HepG2 (cell line): Measurements from ENCODE around the gene RAD18. TPM values are rescaled to one million over a fixed set of nuclear protein-coding genes. Genes with fewer than 3 reads are reported as not detected.

Source experiments
- ATAC-seq: fragments of 200-7000 bp; cut with Tn5 transposase; 3 replicates; pipeline ENCODE4 v1.9.1; 2020; ENCODE audit warnings: mild to moderate bottlenecking, moderate library complexity
- BruUV-seq: library from RNA; stranded (reverse); fragments of 400-500 nt; replicated peaks from 2 replicates; lab custom pipeline; 2021; lab: Mats Ljungman, UMichigan
- CTCF ChIA-PET: fragments of 300-600 bp; formaldehyde crosslinking; extraction: SDS; loops from one replicate; lab custom pipeline; 2021; ENCODE audit warnings: low total read pairs, inconsistent platforms, low intra/inter-chr PET ratio; lab: Yijun Ruan, JAX
- POLR2A ChIA-PET: fragments of 350-600 bp; sonication (Branson Sonifier 250); formaldehyde crosslinking; loops from one replicate; lab custom pipeline; 2020; ENCODE audit warnings: antibody characterized with exemption, inconsistent platforms; lab: Yijun Ruan, JAX
- DNase-seq: peaks from one replicate; pipeline ENCODE4 v3.0.0-alpha.2; 2015; ENCODE audit warnings: low spot score
- FAIRE-seq: peaks from 3 replicates; lab custom pipeline; 2011; peaks lifted over from hg19 to GRCh38; lab: Jason Lieb, UNC
- H2AFZ ChIP-seq: one replicate; pipeline ENCODE4 v1.6.1; 2011; ENCODE audit warnings: low read length, inconsistent platforms
- H3K27ac ChIP-seq: fragments of 300-600 bp; 3 replicates; pipeline ENCODE4 v1.8.0; 2011; ENCODE audit warnings: mixed run types, mild to moderate bottlenecking, mixed read lengths, low read length, inconsistent platforms; ENCODE audit not compliant: insufficient read depth; ENCODE audit errors: extremely low read length
- H3K27me3 ChIP-seq, 2 experiments: fragments of 200-600 bp in 1 of 2; 2 replicates in 1 of 2; 3 replicates in 1 of 2; pipeline versions ENCODE4 v1.6.0 to v1.8.0; 2011; ENCODE audit warnings: low read length in 2 of 2, mild to moderate bottlenecking in 2 of 2, moderate library complexity in 2 of 2, inconsistent platforms in 1 of 2; ENCODE audit not compliant: insufficient read depth in 2 of 2, control insufficient read depth in 1 of 2
- H3K36me3 ChIP-seq, 2 experiments: fragments of 200-600 bp in 1 of 2; replicated peaks in 1 of 2; 2 replicates in 1 of 2; 3 replicates in 1 of 2; pipeline versions ENCODE4 v1.5.1 to v1.8.0; 2011; ENCODE audit warnings: low read length in 2 of 2, inconsistent platforms in 1 of 2; ENCODE audit not compliant: insufficient read depth in 2 of 2, control insufficient read depth in 1 of 2
- H3K4me1 ChIP-seq: 2 replicates; pipeline ENCODE4 v1.5.1; 2012; ENCODE audit warnings: low read length, inconsistent platforms; ENCODE audit not compliant: insufficient read depth
- H3K4me2 ChIP-seq: 2 replicates; pipeline ENCODE4 v1.6.0; 2011; ENCODE audit warnings: low read depth, low read length, inconsistent platforms
- H3K4me3 ChIP-seq, 3 experiments: fragments of 200-600 bp in 1 of 3; sonication (generic), shearing (Covaris generic) in 1 of 3; replicated peaks in 1 of 3; 2 replicates each; pipeline ENCODE4 v1.5.1; 2011 to 2016; ENCODE audit warnings: low read length in 3 of 3, inconsistent platforms in 2 of 3, low read depth in 2 of 3, mild to moderate bottlenecking in 2 of 3, control low read depth in 1 of 3, mixed read lengths in 1 of 3; ENCODE audit not compliant: insufficient read depth in 1 of 3
- H3K79me2 ChIP-seq: one replicate; pipeline ENCODE4 v1.6.1; 2011; ENCODE audit warnings: low read length, inconsistent platforms; ENCODE audit not compliant: insufficient read depth
- H3K9ac ChIP-seq: 2 replicates; pipeline ENCODE4 v1.6.0; 2011; ENCODE audit warnings: mild to moderate bottlenecking, low read depth, low read length, inconsistent platforms; ENCODE audit not compliant: insufficient read depth
- H3K9me3 ChIP-seq: 2 replicates; pipeline ENCODE4 v1.5.1; 2012; ENCODE audit warnings: mild to moderate bottlenecking, low read length
- H4K20me1 ChIP-seq: 2 replicates; pipeline ENCODE4 v1.6.0; 2011; ENCODE audit warnings: inconsistent platforms, mild to moderate bottlenecking, low read length, moderate library complexity; ENCODE audit not compliant: insufficient read depth
- CHD4 ChIP-seq: fragments of 200-600 bp; sonication (generic); IDR thresholded peaks from 2 replicates; pipeline ENCODE4 v1.7.0; 2017; ENCODE audit warnings: mild to moderate bottlenecking, low read length, borderline replicate concordance
- CREM ChIP-seq, 2 experiments: sonication (generic) in 1 of 2; formaldehyde crosslinking in 1 of 2; IDR thresholded peaks; 2 replicates each; pipeline versions ENCODE4 v1.4.0 to v1.6.1; 2016 to 2020; ENCODE audit warnings: antibody characterized with exemption in 1 of 2, mild to moderate bottlenecking in 1 of 2, missing genetic modification reagents in 1 of 2
- GFI1 ChIP-seq: sonication (generic); formaldehyde crosslinking; IDR thresholded peaks from 2 replicates; pipeline ENCODE4 v1.5.0; 2020; ENCODE audit warnings: missing genetic modification reagents, mild to moderate bottlenecking, borderline replicate concordance
- HNF4G ChIP-seq, 2 experiments: sonication (generic) in 1 of 2; formaldehyde crosslinking in 1 of 2; IDR thresholded peaks; 2 replicates each; pipeline versions ENCODE4 v1.4.0 to v1.6.1; 2011 to 2020; ENCODE audit warnings: borderline replicate concordance in 2 of 2, low read depth in 2 of 2, mild to moderate bottlenecking in 2 of 2, low read length in 1 of 2, missing genetic modification reagents in 1 of 2, moderate library complexity in 1 of 2
- KDM1A ChIP-seq: IDR thresholded peaks from 2 replicates; pipeline ENCODE4 v1.6.1; 2016; ENCODE audit warnings: missing compliant biosample characterization
- RCOR2 ChIP-seq: IDR thresholded peaks from 2 replicates; pipeline ENCODE4 v1.6.1; 2016; ENCODE audit warnings: missing biosample characterization, missing genetic modification reagents
- REXO4 ChIP-seq: sonication (generic); formaldehyde crosslinking; IDR thresholded peaks from 2 replicates; pipeline ENCODE4 v1.8.0; 2022; ENCODE audit warnings: missing genetic modification reagents, mild to moderate bottlenecking, borderline replicate concordance
- SALL1 ChIP-seq: sonication (generic); formaldehyde crosslinking; IDR thresholded peaks from 2 replicates; pipeline ENCODE4 v1.8.0; 2022; ENCODE audit warnings: mild to moderate bottlenecking, missing genetic modification reagents
- ZKSCAN5 ChIP-seq: sonication (generic); formaldehyde crosslinking; IDR thresholded peaks from 2 replicates; pipeline ENCODE4 v1.5.1; 2020; ENCODE audit warnings: mild to moderate bottlenecking, missing genetic modification reagents
- ZMYM3 ChIP-seq: sonication (generic); formaldehyde crosslinking; IDR thresholded peaks from 2 replicates; pipeline ENCODE4 v1.5.1; 2020; ENCODE audit warnings: mild to moderate bottlenecking, missing genetic modification reagents
- ZNF335 ChIP-seq: sonication (generic); formaldehyde crosslinking; IDR thresholded peaks from 2 replicates; pipeline ENCODE4 v1.4.0; 2020; ENCODE audit warnings: missing genetic modification reagents
- ZNF629 ChIP-seq: sonication (generic); formaldehyde crosslinking; conservative IDR thresholded peaks from 2 replicates; pipeline ENCODE4 v1.5.0; 2020; ENCODE audit warnings: missing genetic modification reagents
- ZNF749 ChIP-seq: sonication (generic); formaldehyde crosslinking; IDR thresholded peaks from 2 replicates; pipeline ENCODE4 v1.8.0; 2022; ENCODE audit warnings: mild to moderate bottlenecking, missing genetic modification reagents, moderate library complexity, borderline replicate concordance
- ZSCAN25 ChIP-seq: sonication (generic); formaldehyde crosslinking; IDR thresholded peaks from 2 replicates; pipeline ENCODE4 v1.8.0; 2022; ENCODE audit warnings: mild to moderate bottlenecking, missing genetic modification reagents
- WGBS: methylation state at CpG from one replicate; pipeline ENCODE4 v1.1.6; 2017; ENCODE audit warnings: low lambda C conversion rate; 5-methylcytosine and 5-hydroxymethylcytosine counted together
- in situ Hi-C: cut with HindIII; loops from 2 replicates; pipeline ENCODE4 v1.10.0; 2017; ENCODE audit warnings: low pct_unique_long_range_greater_than_20kb; ENCODE audit not compliant: extremely low pct_ligation_motif_present
- intact Hi-C: fragments of 100-400 bp; cut with micrococcal nuclease; formaldehyde crosslinking; loops from one replicate; pipeline ENCODE4 v1.10.0; 2022; ENCODE audit not compliant: unreplicated experiment
- polyA plus RNA-seq, 8 experiments: library from polyadenylated mRNA; depleted of rRNA in 3 of 8; stranded (reverse) in 7 of 8; unstranded in 1 of 8; fragments of >200 nt; fragmentation: Illumina TruSeq in 4 of 8; extraction: Trizol in 4 of 8; gene quantifications; 2 replicates each; pipeline versions ENCODE4 v1.2.1 to v1.2.3, GENCODE V29; 2011 to 2016; ENCODE audit warnings: low read depth in 4 of 8, missing spikeins in 1 of 8, mixed read lengths in 1 of 8; ENCODE audit not compliant: insufficient read depth in 1 of 8
- total RNA-seq, 5 experiments: library from RNA; depleted of rRNA; stranded (reverse); fragments of >200 nt; fragmentation: Illumina TruSeq; extraction: Trizol; gene quantifications; 2 replicates each; pipeline ENCODE4 v1.2.3, GENCODE V29; 2016; ENCODE audit warnings: low read depth in 1 of 5
- TF ChIP-seq, protein P1 (sequence below): sonication (generic); formaldehyde crosslinking; IDR thresholded peaks from 2 replicates; pipeline ENCODE4 v1.4.0; 2020; ENCODE audit warnings: mild to moderate bottlenecking, missing genetic modification reagents

Gene RAD18
- total and polyA plus RNA-seq, 2 of the 13 experiments (the other 11 are each of a cell fraction or from before 2014, with no cell fraction given) = 5.9 to 20.7 TPM

DNA sequence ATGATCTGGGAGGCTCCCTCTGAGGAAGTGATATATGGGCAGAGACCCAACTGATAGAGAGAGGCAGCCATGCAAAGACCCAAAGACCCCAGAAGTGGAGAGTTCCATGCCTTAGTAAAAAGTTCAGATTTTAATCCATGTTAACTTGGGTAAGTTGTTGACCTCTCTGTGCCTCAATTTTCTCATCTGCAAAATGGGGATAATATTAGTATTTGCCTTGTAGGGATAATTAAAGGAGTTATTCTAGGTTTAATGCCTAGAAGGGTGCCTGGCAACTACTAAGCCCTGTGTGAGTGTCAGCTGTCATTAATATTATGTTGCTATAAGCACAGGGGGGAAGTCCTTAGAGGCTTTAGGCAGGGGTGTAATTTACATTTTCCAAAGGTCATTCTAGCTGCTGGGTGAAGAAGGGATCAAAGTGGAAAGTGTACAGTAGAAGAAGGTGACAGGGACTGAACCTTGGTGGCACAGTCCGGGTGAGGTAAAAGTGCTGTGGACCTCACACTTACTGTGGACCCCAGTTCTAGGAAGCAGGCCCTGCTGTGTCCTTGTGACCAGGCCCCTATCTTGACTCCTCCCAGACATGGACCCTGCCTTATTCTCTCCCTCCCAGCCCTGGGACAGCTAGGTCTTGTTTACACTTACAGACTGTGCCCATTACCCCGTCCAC is 3.0 kb upstream of the RAD18 start:
- Histone ChIP-seq H3K27ac (peak overlapping the region; percentile 90), H3K79me2 (peaks cover 19% of the 10 kb centered on the region), H3K9ac (peak overlapping the region; percentile 60; the same call in 1 of the 2 replicates), H3K4me3 (0 out of 6 replicates have a peak overlapping the region, but pooled peaks of 1 of the 3 experiments have one; percentile 39), H3K4me2 (peak overlapping the region; percentile 89), H3K27me3 (no peaks in the 10 kb centered on the region; a peak in 2 of 5 replicates), H3K9me3 (no peaks in the 10 kb centered on the region), H3K4me1 (peaks cover 77% of the 10 kb centered on the region), H4K20me1 (no peaks in the 10 kb centered on the region), H2AFZ (no peak overlapping the region), H3K36me3 (no peaks in the 10 kb centered on the region)
- ChIA-PET POLR2A (interaction anchor here (1.7 kb wide), 1 partner anchor 397 kb away, joined by 13 read pairs; the partner anchor contains the start of gene THUMPD3), CTCF (no interaction called here)
- in situ Hi-C loops (no loop called here), intact Hi-C loops (loop anchor here (10.0 kb wide), 1 partner anchor 301 kb away; no protein-coding TSS in a partner anchor)
- DNase-seq = no peak
- no peak for ATAC-seq
- BruUV-seq = no TSS peak
- no peak for FAIRE-seq
- WGBS = 34% methylated on average over 2 of the region's 2 CpGs
- TF ChIP-seq ZMYM3 (0 out of 2 replicates have a peak, but pooled peaks have one; percentile 20), REXO4 (CRISPR knock-in tag) (no peak), SALL1 (0 out of 2 replicates have a peak, but pooled peaks have one; percentile 20), GFI1 (CRISPR knock-in tag) (no peak), CHD4 (peak; percentile 91), ZKSCAN5 (CRISPR knock-in tag) (no peak), ZNF335 (CRISPR knock-in tag) (no peak), HNF4G (IDR thresholded peaks at IDR 0.05; ENCODE audit: borderline replicate concordance, low read depth, low read length) (peak; percentile 51; the same call in 1 of the 2 replicates), HNF4G (CRISPR knock-in tag; IDR thresholded peaks at IDR 0.05; ENCODE audit: borderline replicate concordance, low read depth) (0 out of 2 replicates have a peak, but pooled peaks have one; percentile 29), CREM (IDR thresholded peaks at IDR 0.05) (no peak), CREM (CRISPR knock-in tag; IDR thresholded peaks at IDR 0.05) (no peak), ZSCAN25 (peak; percentile 92), ZNF749 (CRISPR knock-in tag) (no peak), RCOR2 (CRISPR knock-in tag) (peak; percentile 35; the same call in 1 of the 2 replicates), KDM1A (CRISPR knock-in tag) (0 out of 2 replicates have a peak, but pooled peaks have one; percentile 21), ZNF629 (CRISPR knock-in tag) (peak; percentile 95)
- TF ChIP-seq, protein P1, sequence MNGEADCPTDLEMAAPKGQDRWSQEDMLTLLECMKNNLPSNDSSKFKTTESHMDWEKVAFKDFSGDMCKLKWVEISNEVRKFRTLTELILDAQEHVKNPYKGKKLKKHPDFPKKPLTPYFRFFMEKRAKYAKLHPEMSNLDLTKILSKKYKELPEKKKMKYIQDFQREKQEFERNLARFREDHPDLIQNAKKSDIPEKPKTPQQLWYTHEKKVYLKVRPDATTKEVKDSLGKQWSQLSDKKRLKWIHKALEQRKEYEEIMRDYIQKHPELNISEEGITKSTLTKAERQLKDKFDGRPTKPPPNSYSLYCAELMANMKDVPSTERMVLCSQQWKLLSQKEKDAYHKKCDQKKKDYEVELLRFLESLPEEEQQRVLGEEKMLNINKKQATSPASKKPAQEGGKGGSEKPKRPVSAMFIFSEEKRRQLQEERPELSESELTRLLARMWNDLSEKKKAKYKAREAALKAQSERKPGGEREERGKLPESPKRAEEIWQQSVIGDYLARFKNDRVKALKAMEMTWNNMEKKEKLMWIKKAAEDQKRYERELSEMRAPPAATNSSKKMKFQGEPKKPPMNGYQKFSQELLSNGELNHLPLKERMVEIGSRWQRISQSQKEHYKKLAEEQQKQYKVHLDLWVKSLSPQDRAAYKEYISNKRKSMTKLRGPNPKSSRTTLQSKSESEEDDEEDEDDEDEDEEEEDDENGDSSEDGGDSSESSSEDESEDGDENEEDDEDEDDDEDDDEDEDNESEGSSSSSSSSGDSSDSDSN = 0 out of 2 replicates have a peak, but pooled peaks have one; percentile 16
